COLO668 (cell line): ENCODE results near the gene CAMK1D.
A peak's percentile ranks its signal among the peaks of the same experiment; 100 is the strongest.
"Not testable (repeated sequence)": the region's sequence is repeated elsewhere in the genome, so short reads cannot be mapped to it uniquely, and the experiment has no call there.

Experiments
- DNase-seq: peaks from one replicate; lab custom pipeline; 2025; ENCODE audit not compliant: unreplicated experiment; lab: John Stamatoyannopoulos, UW

The CAMK1D gene

GRCh38 chr10:12546160-12546802, 196.9 kb downstream of the CAMK1D start:
- DNase-seq = not testable (repeated sequence)

DNA sequence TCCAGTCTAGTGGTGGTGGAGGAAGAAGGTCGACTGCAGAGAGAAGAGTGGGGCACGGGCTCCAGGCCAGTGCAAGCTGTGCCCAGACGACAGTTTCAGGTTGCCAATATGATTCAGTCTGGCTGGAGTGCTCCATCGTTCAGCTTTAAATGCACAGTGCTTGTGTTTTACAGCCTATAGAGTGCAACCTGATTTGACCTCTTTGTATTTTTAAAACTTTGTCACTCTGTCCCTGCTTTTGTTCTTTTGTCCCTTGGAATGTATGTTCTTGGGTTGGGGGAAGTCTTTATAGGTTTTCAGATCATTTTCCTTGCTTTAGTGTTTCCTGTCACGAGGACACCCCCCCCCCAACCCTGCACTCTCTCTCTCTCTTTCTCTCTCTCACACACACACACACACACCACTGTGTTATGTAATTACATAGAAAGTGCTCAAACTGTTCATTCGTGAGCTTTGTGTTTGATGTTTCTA, 198.0 kb downstream of the CAMK1D start:
- DNase-seq = peak; percentile 9

- peak; percentile 8 for DNase-seq
Observed at GRCh38 chr10:12549297-12549696, 199.9 kb downstream of the CAMK1D start.

DNA sequence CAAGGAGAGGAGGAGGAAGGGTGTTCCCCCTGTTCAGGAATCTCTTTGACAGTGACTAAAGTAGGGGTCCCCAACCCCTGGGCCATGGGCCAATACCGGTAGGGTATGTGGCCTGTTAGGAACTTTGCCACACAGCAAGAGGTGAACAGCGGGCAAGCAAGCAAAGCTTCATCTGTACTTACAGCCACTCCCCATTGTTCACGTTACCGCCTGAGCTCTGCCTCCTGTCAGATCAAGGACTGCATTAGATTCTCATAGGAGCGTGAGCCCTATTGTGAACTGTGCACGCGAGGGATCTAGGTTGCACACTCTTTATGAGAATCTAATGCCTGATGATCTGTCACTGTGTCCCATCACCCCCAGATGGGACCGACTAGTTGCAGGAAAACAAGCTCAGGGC, 201.6 kb downstream of the CAMK1D start:
- no peak for DNase-seq

DNA sequence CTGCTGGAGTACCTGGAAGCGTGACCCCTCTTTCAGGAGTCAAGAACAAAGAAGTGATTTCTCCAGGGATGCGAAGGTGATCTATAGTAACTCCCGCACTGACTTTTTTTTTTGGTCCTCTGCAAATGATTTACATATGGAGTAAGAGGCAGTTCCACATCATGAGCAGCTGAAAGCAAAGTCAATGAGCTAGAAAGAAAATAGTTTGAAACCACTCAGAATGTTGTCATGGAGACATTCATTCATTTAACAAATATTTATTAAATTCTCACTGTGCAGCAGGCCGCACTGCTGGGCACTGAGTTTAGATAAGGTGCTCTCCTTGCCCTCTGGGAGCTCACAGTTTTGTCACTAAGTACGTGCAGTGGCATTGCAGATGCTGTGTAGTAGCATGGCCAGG, 206.7 kb downstream of the CAMK1D start:
- no peak for DNase-seq

GRCh38 chr10:12559578-12560178, 210.3 kb downstream of the CAMK1D start:
- peak; percentile 17 for DNase-seq

GRCh38 chr10:12561307-12561706, 212.0 kb downstream of the CAMK1D start:
- no peak for DNase-seq

- no peak for DNase-seq
Observed at GRCh38 chr10:12561720-12562119, 212.4 kb downstream of the CAMK1D start.

DNA sequence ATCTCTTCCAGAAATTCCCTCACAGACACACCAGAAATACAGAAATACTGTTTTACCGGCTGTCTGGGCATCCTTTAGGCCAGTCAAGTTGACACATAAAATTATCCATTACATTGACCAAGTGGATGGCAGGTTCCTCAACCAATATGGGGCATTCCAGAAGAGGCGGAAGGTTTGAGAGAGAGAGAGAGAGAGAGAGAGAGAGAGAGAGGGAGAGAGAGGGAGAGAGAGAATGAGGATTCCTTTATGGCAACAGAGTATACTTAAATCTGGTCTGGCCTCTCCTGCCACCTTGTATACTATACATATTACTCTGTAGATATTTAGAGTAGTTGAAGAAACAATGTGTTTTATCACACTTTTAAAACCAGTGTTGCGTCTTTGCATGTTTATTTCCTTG, 214.1 kb downstream of the CAMK1D start:
- DNase-seq = no peak

DNA sequence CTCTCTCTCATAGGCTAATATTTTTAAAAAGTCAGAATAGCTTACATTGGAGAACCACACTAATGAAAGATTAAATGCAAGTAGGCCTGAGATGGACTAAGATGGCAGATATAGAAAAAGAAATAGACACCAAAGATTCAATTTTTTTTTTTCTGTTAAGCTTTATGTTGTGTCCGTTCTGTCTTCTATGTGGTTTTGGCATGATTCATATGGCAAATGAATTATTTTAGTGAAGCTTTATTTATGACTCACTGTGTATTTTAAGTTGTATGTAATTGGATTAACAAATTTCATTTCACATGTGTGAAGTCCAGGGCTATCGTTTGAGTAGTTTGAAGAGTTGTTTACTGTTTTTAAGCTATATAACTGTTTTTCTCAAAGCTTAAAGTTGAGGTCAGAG, 214.8 kb downstream of the CAMK1D start:
- DNase-seq = no peak

DNA sequence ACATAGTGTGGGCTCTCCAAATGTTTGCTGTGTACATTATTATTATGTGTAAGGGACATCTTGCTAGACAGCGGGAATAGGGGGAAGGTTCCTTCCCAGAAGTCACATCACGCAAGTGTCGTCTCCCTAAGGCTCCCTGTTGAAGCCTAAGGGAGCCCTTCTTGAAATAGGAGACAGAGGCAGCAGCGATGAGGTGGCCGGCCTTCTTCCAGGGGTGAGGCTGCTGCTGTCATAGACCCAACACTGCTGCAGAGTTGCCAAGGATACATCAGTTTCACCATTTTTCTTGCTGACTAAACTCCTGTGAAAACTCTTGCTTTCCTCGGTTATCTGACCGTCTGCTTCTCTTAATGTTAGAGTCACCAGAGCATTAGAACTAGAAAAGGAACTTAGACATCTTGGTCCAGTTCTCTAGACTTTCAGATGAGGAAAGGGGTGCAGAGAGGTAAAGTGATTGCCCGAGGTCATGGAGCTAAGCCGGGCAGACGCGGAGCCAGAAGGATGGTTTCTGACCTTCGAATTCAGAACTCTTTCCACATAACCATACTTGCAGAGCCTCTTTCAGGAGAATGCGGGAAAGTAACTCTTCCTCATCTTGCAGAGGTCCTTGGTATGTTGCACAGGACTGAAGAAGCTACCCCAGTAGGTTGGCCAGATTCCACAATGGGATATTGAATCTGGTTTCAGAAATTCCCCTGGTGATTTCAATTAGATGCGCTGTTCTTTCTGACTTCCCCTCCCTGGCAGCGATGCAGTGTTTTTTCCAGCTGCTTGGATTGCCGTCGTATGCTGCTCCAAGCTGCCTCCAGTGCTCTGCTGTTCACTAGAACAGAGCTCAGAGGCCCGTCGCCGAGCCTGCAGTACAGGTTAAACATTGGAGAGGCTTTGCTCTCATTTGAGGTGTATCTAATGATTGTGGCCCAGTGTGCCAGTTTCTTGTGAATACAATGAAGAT, 217.1 kb downstream of the CAMK1D start:
- DNase-seq = no peak

- no peak for DNase-seq
Observed at GRCh38 chr10:12568391-12569009, 219.2 kb downstream of the CAMK1D start.

- no peak for DNase-seq
Observed at GRCh38 chr10:12572281-12572680, 222.9 kb downstream of the CAMK1D start.

DNA sequence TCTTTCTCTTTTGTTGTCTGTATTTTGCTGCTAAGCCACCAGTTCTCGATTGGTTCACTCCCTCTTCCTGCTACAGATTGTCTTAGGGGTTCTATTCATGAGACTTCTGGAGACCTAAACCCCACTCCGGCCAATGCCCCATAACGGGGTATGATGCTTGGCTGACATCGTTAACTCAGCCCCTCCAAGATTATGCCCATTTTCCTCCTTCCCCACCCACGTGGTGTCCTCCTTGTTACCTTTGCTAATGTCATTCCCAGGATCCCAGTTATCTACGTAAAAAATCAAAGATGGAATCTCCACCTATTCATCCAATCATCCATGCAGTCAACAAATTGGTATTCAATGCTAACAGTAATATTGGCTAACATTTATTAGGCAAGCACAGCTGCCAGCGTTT, 228.3 kb downstream of the CAMK1D start:
- DNase-seq = no peak

- no peak for DNase-seq
Observed at GRCh38 chr10:12579954-12580858, 230.9 kb downstream of the CAMK1D start.

- DNase-seq = no peak
Observed at GRCh38 chr10:12583891-12584595, 234.7 kb downstream of the CAMK1D start.

- DNase-seq = no peak
Observed at GRCh38 chr10:12586741-12587140, 237.4 kb downstream of the CAMK1D start.

DNA sequence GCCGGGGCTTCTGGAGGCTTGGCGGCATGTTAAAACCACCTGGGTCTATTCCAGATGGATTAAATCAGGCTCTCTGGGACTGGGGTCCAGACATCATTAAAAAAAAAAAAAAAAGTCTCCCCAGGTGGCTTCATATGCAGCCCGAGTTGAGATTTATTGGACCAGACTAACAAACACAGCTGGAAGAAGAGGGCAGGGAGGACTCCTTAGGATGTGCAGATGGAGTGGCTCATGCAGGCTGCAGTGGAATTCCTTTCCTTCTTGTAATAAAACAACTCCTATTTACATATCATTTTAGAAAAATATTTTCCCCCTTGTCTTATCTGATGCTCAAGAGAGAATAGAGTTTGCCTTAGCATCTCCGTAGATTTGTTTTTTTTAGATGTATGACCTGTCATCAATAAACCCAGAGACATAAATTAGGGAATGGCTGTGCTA, 238.1 kb downstream of the CAMK1D start:
- DNase-seq = no peak

GRCh38 chr10:12588091-12588860, 238.9 kb downstream of the CAMK1D start:
- DNase-seq = peak; percentile 6
